GM21381 (cell line): Measurements from ENCODE around the gene ASPN.

Experiments used
- ATAC-seq: cut with Tn5 transposase; IDR thresholded peaks from one replicate; pipeline ENCODE4 v1.9.1; 2021; ENCODE audit warnings: mild to moderate bottlenecking, moderate library complexity; ENCODE audit not compliant: unreplicated experiment

Gene ASPN

DNA sequence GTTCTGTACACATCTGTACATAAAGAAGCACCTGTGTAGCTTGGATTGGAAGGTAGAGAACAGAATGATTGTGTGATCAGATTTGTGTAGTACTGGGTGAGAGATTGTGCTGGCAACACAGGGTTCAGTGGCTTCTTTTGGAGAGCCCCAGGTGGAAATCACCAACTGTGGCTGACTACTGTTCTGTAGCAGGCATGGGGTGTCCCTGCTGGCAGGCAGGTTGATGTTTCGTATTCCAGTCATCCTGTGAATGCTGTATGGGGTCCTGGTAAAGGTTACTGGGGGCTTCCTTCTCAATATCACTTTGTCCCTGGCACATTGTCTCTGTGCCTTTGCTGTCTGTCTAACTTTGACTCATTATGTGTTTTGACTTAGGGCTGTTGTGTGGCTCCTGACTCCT lies 5.3 kb downstream of the ASPN start:
- ATAC-seq, result no peak

DNA sequence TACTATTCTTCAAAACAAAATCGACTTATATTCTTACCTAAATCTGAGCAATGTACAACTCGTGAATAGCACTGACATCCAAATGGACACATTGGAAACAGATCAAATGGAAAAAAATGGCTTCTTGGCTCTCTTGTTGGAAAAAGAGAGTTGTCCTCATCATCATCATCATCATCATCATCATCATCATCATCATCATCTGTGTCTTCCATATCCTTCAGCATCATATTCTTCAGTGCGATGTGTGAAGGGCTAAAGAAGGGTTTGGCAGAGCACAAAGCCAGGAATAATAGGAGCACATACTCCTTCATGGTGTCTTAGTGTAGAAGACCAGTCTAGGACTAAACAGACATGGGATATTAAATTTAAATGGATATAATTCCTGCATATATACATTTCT lies 7.7 kb downstream of the ASPN start:
- ATAC-seq, result no peak

DNA sequence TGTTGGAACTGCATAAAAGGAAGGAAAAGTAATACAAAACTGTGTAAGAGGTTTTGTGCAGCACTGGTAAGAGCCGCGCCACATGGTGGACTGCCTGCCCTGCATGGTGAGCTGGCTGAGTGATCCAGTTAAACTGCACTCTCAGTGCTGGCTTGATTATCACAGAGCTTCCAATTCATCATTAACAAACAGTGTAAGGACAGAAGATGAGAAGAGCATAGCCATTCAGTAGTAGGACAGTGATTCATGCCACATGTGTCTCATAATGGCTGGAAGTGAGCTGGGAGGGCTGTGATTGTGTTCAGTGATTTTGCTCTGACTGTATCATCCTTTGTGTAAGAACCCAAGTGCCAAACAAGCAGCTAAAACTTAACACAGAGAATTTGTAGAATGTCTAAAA lies 14.1 kb downstream of the ASPN start:
- no peak for ATAC-seq

DNA sequence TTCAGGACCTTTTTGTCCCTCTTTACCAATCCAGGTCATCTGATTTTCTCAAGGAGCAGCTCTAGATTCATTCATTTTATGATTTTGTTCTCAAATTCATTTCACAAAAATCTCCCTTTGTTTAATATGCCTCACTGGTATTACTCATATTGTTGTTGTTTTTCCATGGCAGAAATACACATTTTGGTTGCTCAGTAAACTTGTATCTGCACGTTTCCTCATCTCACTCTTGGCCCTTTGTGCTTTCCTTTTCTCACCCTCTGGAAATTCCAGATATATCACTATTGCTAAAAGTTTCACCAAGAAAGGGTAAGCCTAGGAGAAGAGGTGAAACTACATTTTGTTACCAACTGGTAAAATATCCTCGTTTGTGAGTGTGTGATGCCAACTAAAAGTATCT lies 14.8 kb downstream of the ASPN start:
- no peak for ATAC-seq

DNA sequence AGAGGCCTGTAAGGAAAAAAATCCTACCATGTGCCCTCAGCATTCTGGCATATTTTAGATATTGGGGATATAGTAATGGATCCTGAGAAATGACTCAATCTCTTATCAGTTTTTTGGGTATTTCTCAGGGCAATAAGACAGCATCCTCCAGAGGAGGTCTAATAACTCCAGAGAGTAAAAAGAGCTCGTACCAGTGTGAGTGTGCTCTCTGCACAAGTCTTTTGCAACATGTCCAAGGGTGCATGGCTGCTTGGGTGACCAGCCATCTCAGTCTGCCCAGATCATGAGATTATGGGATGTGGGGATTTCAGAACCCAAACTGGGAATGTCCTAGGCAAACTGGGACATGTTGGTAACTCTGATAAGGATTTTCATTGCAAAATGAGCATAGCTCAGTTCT lies 15.3 kb downstream of the ASPN start:
- ATAC-seq, result no peak

DNA sequence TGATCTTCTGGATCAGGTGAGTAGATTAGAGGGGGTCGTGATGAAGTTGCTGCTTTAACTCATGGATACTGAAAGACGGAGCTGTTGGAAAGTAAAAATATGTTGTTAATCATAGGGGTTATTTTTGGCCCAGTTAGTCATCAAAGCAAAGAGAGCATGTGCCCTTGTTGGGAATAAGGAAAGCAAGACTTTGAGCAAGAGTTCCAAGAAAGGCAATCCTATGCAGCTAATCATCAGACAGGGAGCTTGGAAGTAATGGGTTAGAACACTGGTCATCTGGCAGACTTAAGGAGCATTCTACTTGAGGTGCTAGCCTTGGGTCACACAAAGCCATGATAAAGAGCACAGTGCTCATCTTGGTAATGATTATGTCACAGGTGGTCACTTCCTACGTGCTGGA lies 18.3 kb downstream of the ASPN start:
- ATAC-seq, result no peak

DNA sequence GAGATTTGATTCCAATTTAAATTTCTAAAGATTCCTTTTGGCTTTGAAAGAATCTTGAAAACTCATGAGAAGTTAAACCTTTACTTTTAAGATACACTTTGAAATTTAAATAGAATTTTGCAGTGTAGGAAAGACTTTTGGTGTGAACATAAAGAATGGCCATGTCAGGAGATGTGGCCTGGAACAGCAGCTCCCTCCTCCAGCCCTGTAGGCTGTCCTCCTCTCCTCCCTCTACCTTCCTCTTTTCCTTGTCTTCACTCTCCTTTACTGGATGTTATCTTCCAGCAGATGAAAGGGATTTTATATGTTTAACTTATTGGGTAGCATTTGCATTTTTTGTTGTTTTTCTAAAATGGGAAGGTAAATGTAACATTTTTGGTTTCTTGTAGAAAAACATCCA lies 18.9 kb downstream of the ASPN start:
- no peak for ATAC-seq

DNA sequence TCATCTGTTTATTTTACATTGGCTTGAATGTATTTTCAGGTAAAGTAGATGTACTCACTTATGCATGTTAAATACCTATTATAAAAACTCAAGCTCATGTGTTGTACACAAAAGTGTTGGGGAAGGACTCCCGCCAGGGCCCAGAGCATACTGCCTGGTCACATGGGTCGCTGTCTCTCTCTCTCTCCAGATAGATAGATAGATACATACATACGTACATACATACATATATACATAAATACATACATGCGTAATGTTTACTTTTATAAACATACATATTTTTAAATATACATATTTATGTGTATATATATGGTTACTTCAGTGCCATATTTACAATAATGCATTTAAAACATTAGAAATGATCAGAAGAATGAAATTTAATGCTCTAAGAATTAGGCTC lies 24.7 kb downstream of the ASPN start:
- ATAC-seq, result no peak

DNA sequence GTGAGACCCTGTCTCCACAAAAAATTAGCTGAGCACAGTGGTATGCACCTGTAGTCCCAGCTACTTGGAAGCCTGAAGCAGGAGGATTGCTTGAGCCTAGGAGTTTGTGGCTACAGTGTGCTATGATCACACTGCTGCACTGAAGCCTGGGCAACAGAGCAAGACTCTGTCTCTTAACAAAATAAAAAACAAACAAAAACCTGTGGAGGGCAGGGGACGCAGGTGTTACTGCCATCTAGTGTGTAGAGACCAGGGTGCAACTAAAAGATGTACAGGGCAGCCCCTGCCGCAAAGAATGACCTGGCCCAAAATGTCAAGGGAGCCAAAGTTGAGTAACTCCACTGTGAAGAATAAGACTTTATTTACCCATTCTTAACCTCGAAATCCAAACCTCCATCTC lies 27.1 kb downstream of the ASPN start:
- no peak for ATAC-seq

DNA sequence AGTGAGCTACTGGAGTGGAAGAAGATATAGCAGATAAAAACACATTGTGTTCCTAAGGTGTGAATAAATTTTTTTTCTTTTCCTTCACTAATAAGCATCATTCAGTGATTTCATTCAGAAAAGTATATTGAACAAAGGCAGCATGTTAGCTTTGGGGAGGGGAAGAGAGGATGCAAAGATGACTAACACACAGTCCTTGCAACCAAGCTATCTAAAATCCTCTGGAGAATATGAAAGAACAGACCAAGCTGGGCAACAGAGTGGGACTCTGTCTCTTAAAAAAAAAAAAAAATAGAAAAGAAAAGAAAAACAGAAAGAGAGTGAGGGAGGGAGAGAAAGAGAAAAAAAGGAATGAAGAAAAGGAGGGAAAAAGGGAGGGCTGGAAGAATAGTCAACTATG lies 35.8 kb downstream of the ASPN start:
- ATAC-seq, result no peak

DNA sequence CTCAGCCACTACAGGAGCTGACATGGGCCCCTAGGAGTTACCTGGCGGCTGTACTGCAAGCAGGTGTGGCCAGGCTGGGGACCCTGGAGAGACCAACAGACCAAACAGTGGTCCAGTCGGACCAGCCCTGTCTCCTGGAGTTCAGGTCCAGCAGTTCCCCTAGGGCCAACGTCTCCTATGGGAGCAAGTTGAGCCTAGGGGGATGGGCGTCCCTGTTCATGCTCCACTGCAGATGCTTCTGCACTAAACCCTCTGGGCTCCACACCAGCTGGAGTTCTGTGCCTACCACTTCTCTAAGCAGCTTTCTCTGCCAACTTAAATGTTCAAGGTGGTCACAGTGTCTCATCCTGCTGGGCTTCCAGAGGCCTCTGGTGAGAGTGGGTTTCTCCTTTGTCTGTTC lies 37.5 kb downstream of the ASPN start:
- ATAC-seq, result no peak

DNA sequence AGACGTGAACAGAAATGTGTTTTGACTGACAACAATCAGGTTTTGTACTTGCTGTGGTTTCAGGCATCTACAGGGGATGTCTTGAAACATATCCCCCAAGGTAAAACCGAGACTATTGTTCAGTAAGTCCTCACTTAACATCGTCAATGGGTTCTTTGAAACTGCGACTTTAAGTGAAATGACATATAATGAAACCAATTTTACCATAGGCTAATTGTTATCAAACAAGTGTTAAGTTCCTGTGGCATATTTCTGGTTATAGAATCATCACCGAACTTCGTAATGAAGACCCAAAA lies 41.6 kb downstream of the ASPN start:
- ATAC-seq, result no peak

DNA sequence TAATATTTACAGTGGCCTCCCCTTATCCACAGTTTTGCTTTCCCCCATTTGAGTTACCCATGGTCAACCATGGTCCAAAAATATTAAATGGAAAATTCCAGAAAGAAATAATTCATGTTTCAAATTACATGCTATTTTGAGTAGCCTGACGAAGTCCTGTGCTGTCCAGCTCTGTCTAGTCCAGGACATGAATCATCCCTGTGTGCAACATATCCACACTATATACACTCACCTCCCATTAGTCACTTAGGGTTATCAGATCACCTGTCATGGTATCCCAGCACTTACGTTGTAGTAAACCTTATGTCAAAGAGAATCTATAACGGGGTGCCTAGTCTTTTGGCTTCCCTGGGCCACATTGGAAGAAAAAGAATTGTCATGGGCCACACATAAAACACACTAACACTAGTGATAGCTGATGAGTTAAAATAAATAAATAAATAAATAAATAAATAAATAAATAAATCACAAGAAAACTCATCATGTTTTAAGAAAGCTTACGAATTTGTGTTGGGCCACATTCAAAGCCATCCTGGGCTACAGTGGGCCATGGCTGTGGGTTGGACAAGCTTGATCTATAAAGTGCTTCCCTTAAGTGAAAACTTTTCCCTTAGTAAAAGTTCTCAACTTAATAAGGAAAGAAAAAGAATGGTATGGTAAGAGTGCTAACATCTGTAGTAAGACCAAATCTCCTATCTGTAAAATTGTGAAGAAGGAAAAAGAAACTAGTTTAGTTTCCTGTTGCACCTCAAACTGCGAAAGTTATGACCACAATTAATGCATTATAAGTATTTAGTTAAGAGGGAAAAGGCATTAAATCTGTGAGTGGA lies 42.2 kb downstream of the ASPN start:
- ATAC-seq, result no peak

DNA sequence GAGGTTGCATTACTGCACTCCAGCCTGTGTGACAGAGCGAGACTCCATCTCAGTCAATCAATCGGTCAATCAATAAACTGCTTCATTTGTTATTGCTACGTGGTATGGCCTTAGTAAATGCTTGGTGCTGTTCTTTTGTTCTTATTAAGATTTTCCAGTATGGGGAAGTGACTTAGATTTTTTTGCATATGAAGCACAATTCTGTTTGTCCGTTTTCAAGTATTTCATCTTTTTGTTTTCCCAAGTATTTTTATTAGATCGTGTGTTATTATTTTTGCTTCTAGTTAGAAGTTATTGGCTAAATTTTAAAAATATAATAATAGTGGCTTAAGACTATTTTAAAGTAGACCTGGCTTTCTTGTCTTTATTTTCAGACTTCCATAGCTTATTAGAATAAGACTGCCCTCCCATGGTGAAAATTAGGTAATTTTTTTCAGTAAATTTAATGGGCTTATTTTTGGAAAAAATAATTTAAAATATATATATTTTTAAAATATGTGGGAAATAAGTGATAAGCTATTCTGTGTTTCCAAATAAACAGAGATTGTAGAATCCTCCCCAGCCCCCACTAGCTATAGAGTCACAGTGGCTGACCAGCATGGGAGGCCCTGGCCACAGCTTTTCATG lies 43.3 kb downstream of the ASPN start:
- ATAC-seq, result no peak

DNA sequence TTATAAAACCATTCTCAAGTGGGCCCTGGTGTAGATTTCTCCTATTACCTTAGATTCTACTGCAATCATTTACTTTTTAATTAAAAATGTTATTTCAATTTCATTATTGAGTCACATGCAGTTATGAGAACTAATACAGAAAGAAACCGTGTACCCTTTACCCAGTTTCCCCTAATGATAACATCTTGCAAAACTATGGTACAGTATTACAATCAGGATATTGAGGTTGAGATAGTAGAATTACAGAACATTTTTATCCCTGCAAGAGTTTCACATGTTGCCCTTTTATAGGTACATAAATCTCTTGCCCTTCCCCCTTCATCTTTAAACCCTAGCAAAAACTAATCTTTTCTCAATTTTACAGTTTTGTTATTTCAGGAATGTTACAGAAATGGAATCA lies 47.0 kb downstream of the ASPN start:
- ATAC-seq, result no peak

DNA sequence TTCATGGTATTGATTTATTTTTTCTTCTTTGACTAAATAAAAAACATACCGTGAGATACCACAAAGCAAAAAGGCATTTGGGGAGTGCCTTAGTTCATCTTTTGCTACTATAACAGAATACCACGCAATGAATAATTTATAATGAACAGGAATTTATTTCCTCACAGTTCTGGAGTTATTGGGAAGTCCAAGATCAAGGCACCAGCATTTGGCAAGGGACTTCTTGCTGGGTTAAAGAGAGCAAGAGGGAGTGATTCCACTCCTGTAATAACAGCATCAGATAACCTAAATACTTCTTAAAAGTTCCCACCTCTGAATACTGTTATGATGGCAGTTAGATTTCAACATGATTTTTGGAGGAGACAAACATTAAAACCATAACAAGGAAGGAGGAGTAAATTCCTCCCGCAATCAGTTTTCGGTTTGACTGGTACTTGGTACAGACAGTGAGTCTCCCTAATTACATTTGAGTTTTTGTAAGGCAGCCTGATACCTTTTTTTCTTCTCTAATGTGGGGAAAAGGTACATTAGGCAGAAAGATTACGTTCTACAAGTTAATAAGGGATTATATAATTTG lies 49.2 kb downstream of the ASPN start:
- ATAC-seq, result no peak

DNA sequence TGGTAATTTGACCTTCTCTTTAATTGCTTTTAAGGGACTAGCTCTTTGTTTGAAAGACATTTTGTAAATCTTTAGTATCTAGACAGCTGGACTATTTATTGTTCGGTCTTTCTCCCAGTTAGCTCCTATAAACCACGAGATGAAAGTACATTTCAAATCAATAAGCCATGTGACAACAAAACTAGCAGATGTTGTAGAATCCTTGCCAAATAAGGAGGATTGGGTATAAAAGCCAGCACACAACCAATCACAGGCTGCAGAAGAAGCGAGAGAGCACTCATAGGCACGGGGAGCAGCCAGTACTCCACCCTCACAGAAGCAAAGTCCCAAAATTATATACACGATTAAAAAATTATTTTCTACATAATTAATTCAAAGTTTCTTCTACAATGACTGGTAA lies 50.0 kb downstream of the ASPN start:
- ATAC-seq, result no peak

DNA sequence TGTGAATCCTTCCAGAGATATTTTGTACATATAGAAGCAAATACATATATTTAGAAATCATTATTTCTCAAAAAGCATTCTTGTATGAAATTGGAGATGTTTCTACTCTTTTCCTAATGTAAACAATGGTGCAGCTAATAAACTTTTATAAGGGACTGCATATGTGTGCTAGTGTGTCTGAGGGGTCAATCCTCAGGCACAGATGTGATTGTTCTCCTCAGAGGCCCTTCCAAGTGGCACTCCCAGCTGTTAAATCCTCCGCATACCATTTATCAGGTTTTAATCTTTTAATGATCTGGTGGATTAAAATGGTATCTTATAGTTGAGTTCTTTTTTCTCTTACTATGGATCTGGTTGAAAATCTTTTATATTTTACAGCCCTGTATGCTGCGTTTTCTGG lies 52.5 kb downstream of the ASPN start:
- no peak for ATAC-seq

DNA sequence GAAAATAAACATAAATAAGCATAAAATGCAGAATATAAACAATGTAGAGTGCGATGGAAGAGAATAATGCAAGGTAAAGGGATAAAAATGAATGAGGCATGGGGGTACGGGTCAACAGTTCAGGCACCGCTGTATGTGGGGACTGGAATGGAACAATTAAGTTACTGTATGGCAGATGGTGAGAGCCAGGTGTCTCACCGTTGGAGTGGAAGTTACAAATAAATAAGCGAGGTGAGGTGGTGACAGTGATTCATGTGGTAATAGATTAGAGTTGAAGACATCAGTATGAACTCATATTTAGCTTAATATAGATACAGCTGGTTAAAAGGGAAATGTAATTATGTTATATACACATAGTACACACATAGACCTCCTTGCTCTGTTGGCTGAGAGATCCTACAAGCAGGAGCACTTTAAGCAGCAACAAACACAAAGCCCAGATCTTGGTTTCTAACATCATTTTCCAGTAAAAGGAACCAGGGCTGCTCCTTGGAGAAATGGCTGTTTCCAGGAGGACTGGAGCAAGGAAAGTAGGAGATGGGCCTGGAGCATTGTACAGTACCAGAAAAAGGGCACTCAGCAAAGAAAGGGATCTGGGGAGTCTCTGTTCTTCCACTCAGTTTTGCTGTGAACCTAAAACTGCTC lies 55.7 kb downstream of the ASPN start:
- no peak for ATAC-seq

DNA sequence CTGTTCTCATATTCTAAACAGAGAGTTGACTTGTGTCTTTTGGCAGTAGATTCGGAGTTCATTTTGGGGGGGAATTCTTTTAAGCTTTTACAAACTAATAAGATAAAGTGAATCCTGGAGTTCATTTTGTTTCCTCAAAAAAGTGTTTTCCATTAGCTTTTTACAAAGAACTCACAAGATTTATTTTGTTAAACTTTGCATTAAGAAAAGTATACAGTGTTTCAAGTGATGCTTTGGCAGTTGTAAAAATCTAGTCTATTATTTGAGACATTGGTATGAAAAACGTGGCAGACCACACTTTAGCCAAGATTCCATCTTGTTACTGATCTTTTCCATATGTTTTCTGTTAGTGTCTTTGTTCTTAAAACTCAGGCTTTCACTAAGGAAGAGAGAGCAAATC lies 56.8 kb downstream of the ASPN start:
- ATAC-seq, result no peak

DNA sequence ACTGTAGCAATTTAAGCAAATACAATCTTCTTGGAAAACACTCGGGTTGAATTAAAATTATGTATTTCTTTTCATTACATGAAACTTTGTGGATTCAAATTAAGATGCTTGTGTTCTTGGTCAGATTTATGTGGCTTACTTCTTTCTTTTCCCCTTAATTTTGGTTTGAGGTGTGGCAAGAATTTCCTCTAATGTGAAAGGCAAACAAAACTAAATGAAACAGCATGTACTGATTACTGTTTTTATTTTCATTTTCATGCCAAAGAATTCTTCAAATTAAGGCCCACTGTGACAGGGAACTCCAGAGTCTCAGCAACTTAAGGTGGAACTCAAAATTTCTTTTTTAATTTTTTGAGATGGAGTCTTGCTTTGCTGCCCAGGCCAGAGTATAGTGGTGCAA lies 58.0 kb downstream of the ASPN start, which contains the start of gene OMD:
Gene OMD, minus strand, starts transcription at position 132 of the 400 bp plus-strand sequence. CDS start 6,913 bp downstream, outside the sequence.
- ATAC-seq, result no peak

DNA sequence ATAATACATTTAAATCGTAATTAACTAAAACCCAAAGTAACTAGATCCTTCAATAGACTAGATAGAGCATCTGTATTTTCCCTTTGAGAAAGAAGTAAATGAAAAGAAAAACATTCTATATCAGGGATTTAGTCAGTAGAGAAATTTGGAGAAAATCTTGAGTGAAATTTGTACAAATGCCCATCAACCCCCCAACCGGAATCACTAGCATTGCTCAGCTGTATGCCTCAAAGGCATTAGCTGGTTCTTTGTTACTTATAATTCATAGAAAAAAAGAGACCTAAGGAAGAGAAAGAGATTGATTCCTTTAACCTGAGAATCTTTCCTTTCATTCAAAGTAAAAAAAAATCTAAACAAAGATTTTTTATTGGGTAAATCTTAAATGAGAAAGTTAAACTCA lies 58.7 kb downstream of the ASPN start:
- no peak for ATAC-seq
